IMR-90 (cell line): ENCODE data around the gene TRIM63. TPM values are rescaled to one million over a fixed set of nuclear protein-coding genes. Genes with fewer than 3 reads are reported as not detected.
A peak's percentile ranks its signal among the peaks of the same experiment; 100 is the strongest.

Experiments
- ATAC-seq: fragments of 200-7000 bp; cut with Tn5 transposase; 2 replicates; pipeline ENCODE4 v1.9.1; 2020; ENCODE audit warnings: low read depth, mild to moderate bottlenecking, moderate library complexity
- BruUV-seq: library from RNA; stranded (reverse); fragments of 400-500 nt; replicated peaks from 2 replicates; lab custom pipeline; 2021; lab: Mats Ljungman, UMichigan
- CTCF ChIA-PET: fragments of 300-600 bp; formaldehyde crosslinking; extraction: SDS; loops from one replicate; lab custom pipeline; 2021; ENCODE audit warnings: antibody characterized with exemption; lab: Yijun Ruan, JAX
- POLR2A ChIA-PET: fragments of 300-600 bp; sonication (Branson Sonifier 250); formaldehyde crosslinking; loops from one replicate; lab custom pipeline; 2022; ENCODE audit warnings: antibody characterized with exemption; ENCODE audit not compliant: unreplicated experiment; lab: Charles Lee
- DNase-seq: peaks from one replicate; pipeline ENCODE4 v3.0.0; 2013
- H2AFZ ChIP-seq: replicated peaks from 2 replicates; pipeline ENCODE3; 2013; ENCODE audit warnings: low read length, mild to moderate bottlenecking; ENCODE audit not compliant: poor library complexity
- H2AK5ac ChIP-seq: 2 replicates; pipeline ENCODE4 v1.6.1; 2013; ENCODE audit warnings: low read depth, low read length, inconsistent platforms
- H2AK9ac ChIP-seq: replicated peaks from 2 replicates; pipeline ENCODE3; 2013; ENCODE audit warnings: mild to moderate bottlenecking, low read depth, low read length, moderate library complexity; ENCODE audit not compliant: poor library complexity
- H2BK120ac ChIP-seq: 2 replicates; pipeline ENCODE4 v1.6.1; 2013; ENCODE audit warnings: low read depth, low read length, inconsistent platforms
- H2BK15ac ChIP-seq: 3 replicates; pipeline ENCODE4 v1.6.1; 2013; ENCODE audit warnings: low read depth, low read length, inconsistent platforms
- H2BK20ac ChIP-seq: 2 replicates; pipeline ENCODE4 v1.6.1; 2013; ENCODE audit warnings: low read depth, mild to moderate bottlenecking, inconsistent platforms, low read length, moderate library complexity
- H2BK5ac ChIP-seq: 2 replicates; pipeline ENCODE4 v1.6.1; 2013; ENCODE audit warnings: mild to moderate bottlenecking, low read depth, low read length, inconsistent platforms; ENCODE audit not compliant: poor library complexity, severe bottlenecking
- H3K14ac ChIP-seq: replicated peaks from 2 replicates; pipeline ENCODE4 v1.6.1; 2013; ENCODE audit warnings: low read depth, low read length, inconsistent platforms
- H3K18ac ChIP-seq: 2 replicates; pipeline ENCODE4 v1.6.1; 2013; ENCODE audit warnings: low read depth, low read length, control low read depth
- H3K23ac ChIP-seq: 2 replicates; pipeline ENCODE4 v1.6.1; 2013; ENCODE audit warnings: low read depth, low read length, inconsistent platforms
- H3K27ac ChIP-seq: 2 replicates; pipeline ENCODE4 v1.5.1; 2013; ENCODE audit warnings: mild to moderate bottlenecking, control low read depth, low read length; ENCODE audit not compliant: insufficient read depth
- H3K27me3 ChIP-seq: 2 replicates; pipeline ENCODE4 v1.6.1; 2013; ENCODE audit warnings: low read length; ENCODE audit not compliant: control insufficient read depth, insufficient read depth
- H3K36me3 ChIP-seq: 2 replicates; pipeline ENCODE4 v1.6.1; 2013; ENCODE audit warnings: low read length, mixed read lengths; ENCODE audit not compliant: control insufficient read depth, insufficient read depth
- H3K4ac ChIP-seq: 2 replicates; pipeline ENCODE4 v1.6.1; 2013; ENCODE audit warnings: low read depth, low read length, inconsistent platforms
- H3K4me1 ChIP-seq: 2 replicates; pipeline ENCODE4 v1.6.1; 2013; ENCODE audit warnings: low read length, mixed read lengths; ENCODE audit not compliant: control insufficient read depth, insufficient read depth
- H3K4me2 ChIP-seq: 2 replicates; pipeline ENCODE4 v1.6.1; 2013; ENCODE audit warnings: low read depth, mild to moderate bottlenecking, control low read depth, low read length, moderate library complexity
- H3K4me3 ChIP-seq: 2 replicates; pipeline ENCODE4 v1.5.1; 2013; ENCODE audit warnings: low read depth, mild to moderate bottlenecking, control low read depth, low read length, moderate library complexity; ENCODE audit not compliant: insufficient read depth
- H3K56ac ChIP-seq: 2 replicates; pipeline ENCODE4 v1.6.1; 2013; ENCODE audit warnings: low read length, inconsistent platforms; ENCODE audit not compliant: insufficient read depth; ENCODE audit errors: extremely low read depth
- H3K79me1 ChIP-seq, 2 experiments: 2 replicates each; pipeline ENCODE4 v1.6.1; 2013; ENCODE audit warnings: low read length in 2 of 2, inconsistent platforms in 1 of 2, low read depth in 1 of 2
- H3K9ac ChIP-seq: 2 replicates; pipeline ENCODE4 v1.6.1; 2013; ENCODE audit warnings: low read depth, low read length, control low read depth
- H3K9me1 ChIP-seq: 2 replicates; pipeline ENCODE4 v1.6.1; 2013; ENCODE audit warnings: low read length, inconsistent platforms; ENCODE audit not compliant: insufficient read depth
- H3K9me3 ChIP-seq: 2 replicates; pipeline ENCODE4 v1.6.1; 2013; ENCODE audit warnings: low read length; ENCODE audit not compliant: control insufficient read depth, insufficient read depth
- H4K20me1 ChIP-seq: 2 replicates; pipeline ENCODE4 v1.6.1; 2013; ENCODE audit warnings: low read length, inconsistent platforms; ENCODE audit not compliant: insufficient read depth
- H4K5ac ChIP-seq: 2 replicates; pipeline ENCODE4 v1.6.1; 2013; ENCODE audit warnings: mild to moderate bottlenecking, low read depth, low read length, control low read depth
- H4K8ac ChIP-seq, 2 experiments: 2 replicates each; pipeline ENCODE4 v1.6.1; 2013; ENCODE audit warnings: low read depth in 2 of 2, low read length in 2 of 2, control low read depth in 1 of 2, inconsistent platforms in 1 of 2
- H4K91ac ChIP-seq: 2 replicates; pipeline ENCODE4 v1.6.1; 2013; ENCODE audit warnings: low read depth, low read length, inconsistent platforms; ENCODE audit not compliant: insufficient read depth
- BHLHE40 ChIP-seq: fragments of 150-350 bp; IDR thresholded peaks from 2 replicates; pipeline ENCODE4 v1.6.1; 2016; ENCODE audit warnings: mild to moderate bottlenecking, low read depth, low read length
- CEBPB ChIP-seq: IDR thresholded peaks from 2 replicates; pipeline ENCODE4 v1.6.1; 2012; ENCODE audit warnings: low read depth, low read length, improper control_type of control experiment
- CHD1 ChIP-seq: IDR thresholded peaks from 2 replicates; pipeline ENCODE4 v1.6.1; 2012; ENCODE audit warnings: low read depth, low read length, improper control_type of control experiment
- CTCF ChIP-seq: conservative IDR thresholded peaks from 2 replicates; pipeline ENCODE4 v1.5.1; 2012; ENCODE audit warnings: mild to moderate bottlenecking, low read depth, low read length, improper control_type of control experiment
- ELK1 ChIP-seq: fragments of 150-350 bp; IDR thresholded peaks from 2 replicates; pipeline ENCODE4 v1.6.1; 2016; ENCODE audit warnings: low read depth, mild to moderate bottlenecking, low read length, moderate library complexity, borderline replicate concordance
- MXI1 ChIP-seq: IDR thresholded peaks from 2 replicates; pipeline ENCODE4 v1.6.1; 2012; ENCODE audit warnings: low read depth, mild to moderate bottlenecking, low read length, moderate library complexity, borderline replicate concordance
- NFE2L2 ChIP-seq: fragments of 150-350 bp; IDR thresholded peaks from 2 replicates; pipeline ENCODE4 v1.6.1; 2016; ENCODE audit warnings: low read depth, mild to moderate bottlenecking, low read length
- RAD21 ChIP-seq: IDR thresholded peaks from 2 replicates; pipeline ENCODE4 v1.6.1; 2012; ENCODE audit warnings: low read length, improper control_type of control experiment
- SMC3 ChIP-seq: fragments of 150-350 bp; IDR thresholded peaks from 2 replicates; pipeline ENCODE4 v1.6.1; 2016; ENCODE audit warnings: low read depth, mild to moderate bottlenecking, antibody characterized with exemption, low read length, moderate library complexity
- USF2 ChIP-seq: fragments of 150-350 bp; IDR thresholded peaks from 2 replicates; pipeline ENCODE4 v1.6.1; 2017; ENCODE audit warnings: mild to moderate bottlenecking, antibody characterized with exemption, low read length, low read depth
- WGBS, 2 experiments: methylation state at CpG; one replicate each; pipeline versions ENCODE4 v1.1.5 to v1.1.7; 2013; ENCODE audit warnings: missing lambda C conversion rate in 2 of 2; ENCODE audit not compliant: insufficient read length in 1 of 2; ENCODE audit errors: extremely low coverage in 2 of 2; 5-methylcytosine and 5-hydroxymethylcytosine counted together
- dilution Hi-C: fragments of 300-500 bp; cut with HindIII; formaldehyde crosslinking; loops from one replicate; pipeline ENCODE4 v1.14.3; 2018; ENCODE audit warnings: low sequenced_read_pairs; ENCODE audit not compliant: unreplicated experiment
- in situ Hi-C: fragments of 300-500 bp; cut with MboI; formaldehyde crosslinking; loops from 3 replicates; pipeline ENCODE4 v1.14.3; 2019; ENCODE audit warnings: low sequenced_read_pairs, inconsistent platforms, mixed read lengths
- intact Hi-C: fragments of 100-400 bp; cut with micrococcal nuclease; formaldehyde crosslinking; loops from 2 replicates; pipeline ENCODE4 v1.10.0; 2022
- polyA plus RNA-seq, 3 experiments: library from polyadenylated mRNA; depleted of rRNA; stranded (reverse); fragments of >200 nt; gene quantifications; 2 replicates each; pipeline ENCODE4 v1.2.3, GENCODE V29; 2012; ENCODE audit warnings: low replicate concordance in 1 of 3
- total RNA-seq: library from RNA; depleted of rRNA; stranded (reverse); fragments of >200 nt; gene quantifications from 2 replicates; pipeline ENCODE4 v1.2.3, GENCODE V29; 2012

Gene TRIM63
- total and polyA plus RNA-seq, 2 of the 4 experiments (the other 2 are of a cell fraction), result not detected

- peak within 1 kb of the TSS; percentile 60 for H3K4ac ChIP-seq
- peak within 1 kb of the TSS; percentile 78 for H4K5ac ChIP-seq
- H2BK5ac ChIP-seq, result peak within 1 kb of the TSS; percentile 42
- DNase-seq (peak; percentile 63), ATAC-seq (peak; percentile 75)
- H3K23ac ChIP-seq, result peak within 1 kb of the TSS; percentile 29; the same call in 1 of the 2 replicates
- peak within 1 kb of the TSS; percentile 75 to 87; a peak in 3 of 4 replicates for H4K8ac ChIP-seq
- H3K4me1 ChIP-seq, result peaks cover 29% of the 10 kb centered on the region
- peak within 1 kb of the TSS; percentile 46 for H3K14ac ChIP-seq
- no peaks in the 10 kb centered on the region for H3K9me3 ChIP-seq
- intact Hi-C loops, result no loop called here
- peak within 1 kb of the TSS; percentile 93 for H2AFZ ChIP-seq
- peak within 1 kb of the TSS; percentile 20; the same call in 1 of the 3 replicates for H2BK15ac ChIP-seq
- no peaks in the 10 kb centered on the region for H4K20me1 ChIP-seq
- H3K56ac ChIP-seq, result no peak within 1 kb of the TSS
- H3K79me1 ChIP-seq, result no peaks in the 10 kb centered on the region
- peak within 1 kb of the TSS; percentile 69; the same call in 1 of the 2 replicates for H2BK120ac ChIP-seq
- H3K36me3 ChIP-seq, result no peaks in the 10 kb centered on the region
- TF ChIP-seq RAD21 (no peak), SMC3 (no peak), CTCF (no peak), MXI1 (no peak), CEBPB (no peak), NFE2L2 (no peak), BHLHE40 (no peak), USF2 (no peak), ELK1 (no peak), CHD1 (no peak)
- H3K27ac ChIP-seq, result no peak within 1 kb of the TSS; the same call in 1 of the 2 replicates
- in situ Hi-C loops, result no loop called here
- POLR2A ChIA-PET, result no interaction called here
- peak within 1 kb of the TSS; percentile 12; the same call in 1 of the 2 replicates for H3K18ac ChIP-seq
- H3K4me3 ChIP-seq, result peak within 1 kb of the TSS; percentile 35
- H2AK5ac ChIP-seq, result peak within 1 kb of the TSS; percentile 48
- H3K9ac ChIP-seq, result peak within 1 kb of the TSS; percentile 17
- peak within 1 kb of the TSS; percentile 71; the same call in 1 of the 2 replicates for H2BK20ac ChIP-seq
- no TSS peak for BruUV-seq
- H2AK9ac ChIP-seq, result peak within 1 kb of the TSS; percentile 89
- H3K4me2 ChIP-seq, result peak within 1 kb of the TSS; percentile 83
- H3K27me3 ChIP-seq, result peaks cover 2% of the 10 kb centered on the region; the same call in 1 of the 2 replicates
- H4K91ac ChIP-seq, result peak within 1 kb of the TSS; percentile 62
- CTCF ChIA-PET, result interaction anchor here (1.2 to 2.0 kb wide), 2 partner anchors 13 to 15 kb away, joined by 5 read pairs; no protein-coding TSS in a partner anchor
- dilution Hi-C loops, result no loop called here
- peaks cover 10% of the 10 kb centered on the region for H3K9me1 ChIP-seq
- 23% methylated on average over 5 of the region's 15 CpGs; no CpG with 5 or more reads in 1 of the 2 experiments for WGBS, 2 experiments
Observed at GRCh38 chr1:26021647-26022403, 45.6 kb downstream of the TRIM63 start, which contains the start of gene EXTL1. TSS of gene EXTL1 (plus strand) at chr1:26021775. CDS start at chr1:26022647, 872 bp downstream.
